CD4-positive, CD25-positive, alpha-beta regulatory T cell (primary cell): ENCODE measurements around the gene TREML4. TPM values are rescaled to one million over a fixed set of nuclear protein-coding genes. Genes with fewer than 3 reads are reported as not detected.

ENCODE experiments used
- ATAC-seq, 2 donors: fragments of 150-1000 bp; cut with Tn5 transposase; one replicate each; pipeline ENCODE4 v1.10.0; 2021; ENCODE audit warnings: low read depth in 2 of 2, moderate number of reproducible peaks in 2 of 2, moderate library complexity in 1 of 2
- DNase-seq, 3 donors: peaks; one replicate each; pipeline versions ENCODE4 v3.0.0 to v3.0.0-alpha.2; 2012 to 2022; ENCODE audit warnings: mixed read lengths in 1 of 3
- H3K27ac ChIP-seq: one replicate; pipeline ENCODE4 v1.7.0; 2013; ENCODE audit warnings: mild to moderate bottlenecking, low read length; ENCODE audit not compliant: insufficient read depth, poor library complexity, severe bottlenecking
- H3K27me3 ChIP-seq: one replicate; pipeline ENCODE4 v1.7.0; 2013; ENCODE audit warnings: low read length; ENCODE audit not compliant: control insufficient read depth, insufficient read depth
- H3K36me3 ChIP-seq: one replicate; pipeline ENCODE4 v1.7.0; 2013; ENCODE audit warnings: mild to moderate bottlenecking, low read length, moderate library complexity; ENCODE audit not compliant: control insufficient read depth, insufficient read depth
- H3K4me1 ChIP-seq: 2 replicates; pipeline ENCODE4 v1.7.0; 2013; ENCODE audit warnings: mild to moderate bottlenecking, low read length; ENCODE audit not compliant: insufficient read depth, control insufficient read depth, poor library complexity, severe bottlenecking
- H3K4me3 ChIP-seq: one replicate; pipeline ENCODE4 v1.7.0; 2013; ENCODE audit warnings: low read depth, mild to moderate bottlenecking, low read length, moderate library complexity
- H3K9me3 ChIP-seq, 2 experiments: 1 replicate in 1 of 2; 2 replicates in 1 of 2; pipeline ENCODE4 v1.7.0; 2013; ENCODE audit warnings: low read length in 2 of 2, mild to moderate bottlenecking in 1 of 2, moderate library complexity in 1 of 2; ENCODE audit not compliant: control insufficient read depth in 2 of 2
- H3K27ac Mint-ChIP-seq, 3 donors: one replicate each; pipeline ENCODE4 v1.8.0; 2020 to 2022; ENCODE audit warnings: mild to moderate bottlenecking in 3 of 3, mixed read lengths in 3 of 3, moderate library complexity in 2 of 3
- H3K27me3 Mint-ChIP-seq: one replicate; pipeline ENCODE4 v1.8.0; 2022; ENCODE audit warnings: mild to moderate bottlenecking, mixed read lengths
- H3K36me3 Mint-ChIP-seq: one replicate; pipeline ENCODE4 v1.8.0; 2020; ENCODE audit warnings: mixed read lengths
- H3K4me1 Mint-ChIP-seq, 4 donors: one replicate each; pipeline ENCODE4 v1.8.0; 2020 to 2022; ENCODE audit warnings: mixed read lengths in 4 of 4, mild to moderate bottlenecking in 1 of 4
- H3K4me3 Mint-ChIP-seq, 4 donors: one replicate each; pipeline ENCODE4 v1.8.0; 2020 to 2022; ENCODE audit warnings: mild to moderate bottlenecking in 4 of 4, mixed read lengths in 4 of 4, moderate library complexity in 3 of 4
- H3K9me3 Mint-ChIP-seq, 7 donors: one replicate each; pipeline ENCODE4 v1.8.0; 2020 to 2022; ENCODE audit warnings: mixed read lengths in 7 of 7, mild to moderate bottlenecking in 3 of 7, moderate library complexity in 2 of 7
- polyA plus RNA-seq, 4 donors: library from polyadenylated mRNA; unstranded; fragments of 300-500 nt; fragmentation: Illumina TruSeq; gene quantifications; one replicate each; pipeline ENCODE4 v1.2.3, GENCODE V29; 2021
- total RNA-seq: library from RNA; stranded (reverse); gene quantifications from one replicate; pipeline ENCODE4 v1.2.3, GENCODE V29; 2022

Gene TREML4
- total and polyA plus RNA-seq, 5 donors from 2014 or later = not detected

DNA sequence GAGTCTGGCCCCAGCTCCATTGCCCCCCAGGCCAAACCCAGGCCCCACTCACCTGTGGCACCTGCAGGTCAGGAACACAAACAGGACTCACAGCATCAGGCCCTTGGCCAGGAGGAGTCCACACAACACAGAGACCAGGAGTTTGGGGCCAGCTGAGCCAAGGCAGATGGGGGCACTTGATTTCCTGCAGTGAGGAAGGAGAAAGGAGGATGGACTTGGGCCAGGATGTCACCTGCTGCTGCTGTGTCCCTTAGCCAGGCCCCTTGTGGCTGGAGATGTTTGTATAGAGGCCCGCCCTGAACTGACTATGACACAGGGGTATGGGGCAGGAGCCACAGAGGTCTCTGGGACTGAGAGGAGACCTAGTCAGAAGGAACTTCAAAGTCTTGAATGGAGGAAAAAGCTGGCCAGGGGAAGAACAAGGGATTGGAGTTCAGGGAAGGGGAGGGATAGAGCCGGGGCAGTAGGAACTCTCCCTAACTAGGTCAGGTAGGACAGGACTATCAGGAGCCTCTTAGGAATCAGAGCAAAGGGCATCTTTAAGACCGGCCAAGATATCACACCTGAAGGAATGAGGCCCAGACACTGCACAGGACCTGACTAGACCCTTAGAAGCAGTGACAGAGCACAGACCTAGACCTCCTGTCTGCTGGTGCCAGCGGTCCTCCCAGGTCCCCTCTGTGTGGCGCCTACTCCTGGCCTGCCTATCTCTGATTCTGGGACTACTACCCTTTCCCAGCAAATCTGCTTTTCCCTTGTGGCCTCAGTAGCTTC, 18.4 kb upstream of the TREML4 start:
- Mint-ChIP-seq H3K4me3 (no peak overlapping the region), H3K27me3 (peaks cover 24% of the 10 kb centered on the region), H3K9me3 (peaks cover 0 to 10% (median 4%) of the 10 kb centered on the region in 7 donors), H3K36me3 (peaks cover 4% of the 10 kb centered on the region), H3K27ac (peak overlapping the region in 1 of 3 donors; percentile 73), H3K4me1 (peaks cover 0 to 14% (median 10%) of the 10 kb centered on the region in 4 donors)
- Histone ChIP-seq H3K9me3 (peaks cover 4 to 7% of the 10 kb centered on the region in 2 experiments), H3K4me3 (no peak overlapping the region), H3K4me1 (no peaks in the 10 kb centered on the region), H3K36me3 (no peaks in the 10 kb centered on the region), H3K27me3 (peaks cover 11% of the 10 kb centered on the region), H3K27ac (no peak overlapping the region)
- no peak for ATAC-seq
- DNase-seq = no peak

- Mint-ChIP-seq H3K27ac (no peak overlapping the region), H3K27me3 (peaks cover 27% of the 10 kb centered on the region)
- H3K27me3 ChIP-seq = peaks cover 11% of the 10 kb centered on the region
These were observed 13.4 kb upstream of the TREML4 start for GRCh38 chr6:41214559-41215238.

GRCh38 chr6:41215777-41216176, 12.4 kb upstream of the TREML4 start:
- DNase-seq = no peak
- Mint-ChIP-seq H3K27ac (no peak overlapping the region), H3K36me3 (no peaks in the 10 kb centered on the region), H3K9me3 (peaks cover 2 to 19% (median 5%) of the 10 kb centered on the region in 7 donors), H3K4me1 (peaks cover 0 to 9% (median 4%) of the 10 kb centered on the region in 4 donors), H3K27me3 (peaks cover 27% of the 10 kb centered on the region), H3K4me3 (no peak overlapping the region)
- H3K4me3 ChIP-seq = no peak overlapping the region
- no peaks in the 10 kb centered on the region for H3K36me3 ChIP-seq
- peaks cover 9 to 11% of the 10 kb centered on the region in 2 experiments for H3K9me3 ChIP-seq
- ATAC-seq = no peak
- no peak overlapping the region for H3K27ac ChIP-seq
- H3K4me1 ChIP-seq = no peaks in the 10 kb centered on the region
- H3K27me3 ChIP-seq = peaks cover 11% of the 10 kb centered on the region

More at GRCh38 chr6:41214559-41215238, 13.4 kb upstream of the TREML4 start:
- H3K4me3 Mint-ChIP-seq = no peak overlapping the region
- peaks cover 9 to 11% of the 10 kb centered on the region in 2 experiments for H3K9me3 ChIP-seq
- no peak for DNase-seq
- H3K4me1 ChIP-seq = no peaks in the 10 kb centered on the region
- H3K36me3 ChIP-seq = no peaks in the 10 kb centered on the region
- no peak overlapping the region for H3K27ac ChIP-seq
- peaks cover 0 to 10% (median 4%) of the 10 kb centered on the region in 4 donors for H3K4me1 Mint-ChIP-seq
- ATAC-seq = no peak
- peaks cover 2 to 15% (median 5%) of the 10 kb centered on the region in 7 donors for H3K9me3 Mint-ChIP-seq
- H3K4me3 ChIP-seq = no peak overlapping the region
- no peaks in the 10 kb centered on the region for H3K36me3 Mint-ChIP-seq

DNA sequence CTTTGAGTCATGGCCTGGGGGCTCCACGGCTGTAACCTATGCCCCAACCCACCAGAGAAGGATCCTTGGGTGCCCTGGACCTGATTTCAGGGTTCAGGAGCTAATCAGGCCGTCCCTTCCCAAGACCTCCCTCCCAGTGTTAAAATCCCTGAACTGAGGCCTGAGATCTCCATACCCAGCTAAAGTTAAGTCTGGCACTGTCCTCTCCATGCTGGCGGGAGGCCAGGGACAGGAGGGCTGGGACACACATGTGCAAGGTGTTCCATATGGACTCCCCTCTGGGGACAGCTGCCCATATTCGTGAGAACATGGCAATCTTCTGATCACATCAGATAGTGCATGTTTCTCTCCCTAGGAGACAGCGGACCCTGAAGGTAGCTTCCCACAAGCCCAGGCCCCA, 11.5 kb upstream of the TREML4 start:
- Histone ChIP-seq H3K9me3 (peaks cover 9 to 11% of the 10 kb centered on the region in 2 experiments), H3K4me1 (no peaks in the 10 kb centered on the region), H3K27me3 (peaks cover 11% of the 10 kb centered on the region), H3K27ac (no peak overlapping the region), H3K4me3 (no peak overlapping the region), H3K36me3 (no peaks in the 10 kb centered on the region)
- peaks cover 20% of the 10 kb centered on the region for H3K27me3 Mint-ChIP-seq
- peaks cover 0 to 9% (median 4%) of the 10 kb centered on the region in 4 donors for H3K4me1 Mint-ChIP-seq
- ATAC-seq (no peak), DNase-seq (no peak)
- H3K4me3 Mint-ChIP-seq = no peak overlapping the region
- H3K9me3 Mint-ChIP-seq = peaks cover 2 to 19% (median 5%) of the 10 kb centered on the region in 7 donors
- H3K36me3 Mint-ChIP-seq = no peaks in the 10 kb centered on the region
- H3K27ac Mint-ChIP-seq = peak overlapping the region in 1 of 3 donors; percentile 41

GRCh38 chr6:41222045-41222444, 6.1 kb upstream of the TREML4 start:
- no peak overlapping the region for H3K4me3 ChIP-seq
- H3K4me3 Mint-ChIP-seq = peak overlapping the region in 1 of 4 donors; percentile 48
- H3K4me1 ChIP-seq = no peaks in the 10 kb centered on the region
- peaks cover 16% of the 10 kb centered on the region for H3K27me3 Mint-ChIP-seq
- H3K9me3 Mint-ChIP-seq = peaks cover 0 to 5% (median 1%) of the 10 kb centered on the region in 7 donors
- DNase-seq (no peak), ATAC-seq (no peak)
- H3K27ac Mint-ChIP-seq = no peak overlapping the region
- no peak overlapping the region for H3K27ac ChIP-seq
- H3K9me3 ChIP-seq = no peaks in the 10 kb centered on the region
- H3K36me3 ChIP-seq = no peaks in the 10 kb centered on the region
- peaks cover 7% of the 10 kb centered on the region for H3K27me3 ChIP-seq
- no peaks in the 10 kb centered on the region for H3K36me3 Mint-ChIP-seq
- peaks cover 0 to 9% (median 2%) of the 10 kb centered on the region in 4 donors for H3K4me1 Mint-ChIP-seq

GRCh38 chr6:41222513-41222912, 5.6 kb upstream of the TREML4 start:
- no peak overlapping the region for H3K27ac ChIP-seq
- H3K9me3 ChIP-seq = no peaks in the 10 kb centered on the region
- H3K27me3 ChIP-seq = peaks cover 7% of the 10 kb centered on the region
- no peak for DNase-seq
- Mint-ChIP-seq H3K27ac (no peak overlapping the region), H3K4me3 (no peak overlapping the region), H3K4me1 (peaks cover 0 to 9% (median 2%) of the 10 kb centered on the region in 4 donors), H3K9me3 (peaks cover 0 to 5% (median 0%) of the 10 kb centered on the region in 7 donors), H3K27me3 (peaks cover 17% of the 10 kb centered on the region), H3K36me3 (no peaks in the 10 kb centered on the region)
- ATAC-seq = no peak
- H3K36me3 ChIP-seq = no peaks in the 10 kb centered on the region
- H3K4me1 ChIP-seq = no peaks in the 10 kb centered on the region
- H3K4me3 ChIP-seq = no peak overlapping the region

DNA sequence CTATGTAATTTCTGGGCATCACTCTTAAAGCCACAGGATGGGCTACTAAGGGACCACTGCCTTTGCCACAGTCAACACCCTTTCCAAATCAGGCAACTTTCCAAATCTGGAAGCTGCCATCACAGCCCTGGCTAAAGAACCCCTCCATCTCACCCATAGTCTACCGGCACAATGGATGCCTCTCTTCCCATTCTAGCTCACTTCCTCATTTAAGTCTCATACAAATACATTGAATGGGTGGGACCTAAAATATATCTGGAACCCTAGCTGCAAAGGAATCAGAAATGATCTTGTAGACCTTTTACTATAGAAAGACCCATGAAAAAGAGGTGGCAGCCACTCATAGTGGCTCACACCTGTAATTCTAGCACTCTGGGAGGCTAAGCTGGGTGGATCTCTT, 3.3 kb upstream of the TREML4 start:
- Histone ChIP-seq H3K36me3 (no peaks in the 10 kb centered on the region), H3K4me3 (no peak overlapping the region), H3K9me3 (no peaks in the 10 kb centered on the region), H3K4me1 (no peaks in the 10 kb centered on the region), H3K27ac (no peak overlapping the region), H3K27me3 (peaks cover 7% of the 10 kb centered on the region)
- DNase-seq = no peak
- Mint-ChIP-seq H3K4me1 (no peaks in the 10 kb centered on the region), H3K9me3 (peaks cover 0 to 3% (median 0%) of the 10 kb centered on the region in 7 donors), H3K27ac (no peak overlapping the region), H3K27me3 (peaks cover 22% of the 10 kb centered on the region), H3K4me3 (no peak overlapping the region), H3K36me3 (no peaks in the 10 kb centered on the region)
- ATAC-seq = no peak
